Measurements from ENCODE around the gene JADE1.
A peak's percentile ranks its signal among the peaks of the same experiment; 100 is the strongest.

JADE1 gene

GRCh38 chr4:128863312-128864075 is 54.0 kb downstream of the JADE1 start:
- ATAC-seq = peak; percentile 90
- no peak for TF ChIP-seq OSR1 (CRISPR knock-in tag; IDR thresholded peaks at IDR 0.05)
- no peak for TF ChIP-seq ARNTL (CRISPR knock-in tag; IDR thresholded peaks at IDR 0.05; ENCODE audit: borderline replicate concordance, low read depth)
- no peak for TF ChIP-seq RARB (CRISPR knock-in tag; IDR thresholded peaks at IDR 0.05)
- TF ChIP-seq BACH2 (CRISPR knock-in tag; IDR thresholded peaks at IDR 0.05; ENCODE audit: borderline replicate concordance) = no peak
- TF ChIP-seq TCF4 (CRISPR knock-in tag; IDR thresholded peaks at IDR 0.05; ENCODE audit: borderline replicate concordance) = no peak
- TF ChIP-seq ZNF70 (CRISPR knock-in tag; IDR thresholded peaks at IDR 0.05) = no peak
- no peak for TF ChIP-seq ESRRG (CRISPR knock-in tag; IDR thresholded peaks at IDR 0.05)
- TF ChIP-seq ZNF8 (CRISPR knock-in tag; IDR thresholded peaks at IDR 0.05) = no peak
- TF ChIP-seq ISL1 (CRISPR knock-in tag; IDR thresholded peaks at IDR 0.05) = no peak

- ATAC-seq = no peak
- TF ChIP-seq TCF4 (CRISPR knock-in tag; IDR thresholded peaks at IDR 0.05; ENCODE audit: borderline replicate concordance) = no peak
- no peak for TF ChIP-seq BACH2 (CRISPR knock-in tag; IDR thresholded peaks at IDR 0.05; ENCODE audit: borderline replicate concordance)
- TF ChIP-seq GLIS3 (CRISPR knock-in tag; IDR thresholded peaks at IDR 0.05) = no peak
- TF ChIP-seq TSHZ2 (CRISPR knock-in tag; IDR thresholded peaks at IDR 0.05) = no peak
- TF ChIP-seq CREB5 (CRISPR knock-in tag; IDR thresholded peaks at IDR 0.05; ENCODE audit: low read depth) = no peak
- no peak for TF ChIP-seq CSDC2 (CRISPR knock-in tag; IDR thresholded peaks at IDR 0.05)
- no peak for TF ChIP-seq ARNTL (CRISPR knock-in tag; IDR thresholded peaks at IDR 0.05; ENCODE audit: borderline replicate concordance, low read depth)
- no peak for TF ChIP-seq ESRRG (CRISPR knock-in tag; IDR thresholded peaks at IDR 0.05)
- no peak for TF ChIP-seq POU6F1 (CRISPR knock-in tag; IDR thresholded peaks at IDR 0.05; ENCODE audit: borderline replicate concordance, low read depth)
- TF ChIP-seq ZNF8 (CRISPR knock-in tag; IDR thresholded peaks at IDR 0.05) = no peak
Measured at GRCh38 chr4:128865132-128865531, 55.6 kb downstream of the JADE1 start.

- ATAC-seq = no peak
Measured at GRCh38 chr4:128866269-128866668, 56.8 kb downstream of the JADE1 start.

More at GRCh38 chr4:128866269-128866668, 56.8 kb downstream of the JADE1 start:
- TF ChIP-seq ZFP30 (CRISPR knock-in tag; IDR thresholded peaks at IDR 0.05) = no peak
- no peak for TF ChIP-seq TSHZ2 (CRISPR knock-in tag; IDR thresholded peaks at IDR 0.05)
- TF ChIP-seq ZNF70 (CRISPR knock-in tag; IDR thresholded peaks at IDR 0.05) = no peak
- TF ChIP-seq TOX (CRISPR knock-in tag; IDR thresholded peaks at IDR 0.05; ENCODE audit: borderline replicate concordance) = no peak
- TF ChIP-seq CREB5 (CRISPR knock-in tag; IDR thresholded peaks at IDR 0.05; ENCODE audit: low read depth) = no peak
- TF ChIP-seq PATZ1 (CRISPR knock-in tag; IDR thresholded peaks at IDR 0.05; ENCODE audit: borderline replicate concordance) = no peak
- no peak for TF ChIP-seq OSR1 (CRISPR knock-in tag; IDR thresholded peaks at IDR 0.05)
- no peak for TF ChIP-seq BACH2 (CRISPR knock-in tag; IDR thresholded peaks at IDR 0.05; ENCODE audit: borderline replicate concordance)
- no peak for TF ChIP-seq ESRRG (CRISPR knock-in tag; IDR thresholded peaks at IDR 0.05)
- TF ChIP-seq PPARA (CRISPR knock-in tag; IDR thresholded peaks at IDR 0.05; ENCODE audit: borderline replicate concordance) = no peak
- no peak for TF ChIP-seq CSRNP3 (CRISPR knock-in tag; IDR thresholded peaks at IDR 0.05)
- no peak for TF ChIP-seq ZNF565 (CRISPR knock-in tag; conservative IDR thresholded peaks at IDR 0.05; ENCODE audit: low read depth)
- no peak for TF ChIP-seq SNAI2 (CRISPR knock-in tag; IDR thresholded peaks at IDR 0.05)
- no peak for TF ChIP-seq ZNF8 (CRISPR knock-in tag; IDR thresholded peaks at IDR 0.05)
- TF ChIP-seq ZC3H10 (CRISPR knock-in tag; IDR thresholded peaks at IDR 0.05) = no peak
- no peak for TF ChIP-seq CSDC2 (CRISPR knock-in tag; IDR thresholded peaks at IDR 0.05)
- no peak for TF ChIP-seq GLIS3 (CRISPR knock-in tag; IDR thresholded peaks at IDR 0.05)
- TF ChIP-seq RARB (CRISPR knock-in tag; IDR thresholded peaks at IDR 0.05) = no peak
- no peak for TF ChIP-seq ISL1 (CRISPR knock-in tag; IDR thresholded peaks at IDR 0.05)
